Measurements from ENCODE around the gene MAST4.

DNA sequence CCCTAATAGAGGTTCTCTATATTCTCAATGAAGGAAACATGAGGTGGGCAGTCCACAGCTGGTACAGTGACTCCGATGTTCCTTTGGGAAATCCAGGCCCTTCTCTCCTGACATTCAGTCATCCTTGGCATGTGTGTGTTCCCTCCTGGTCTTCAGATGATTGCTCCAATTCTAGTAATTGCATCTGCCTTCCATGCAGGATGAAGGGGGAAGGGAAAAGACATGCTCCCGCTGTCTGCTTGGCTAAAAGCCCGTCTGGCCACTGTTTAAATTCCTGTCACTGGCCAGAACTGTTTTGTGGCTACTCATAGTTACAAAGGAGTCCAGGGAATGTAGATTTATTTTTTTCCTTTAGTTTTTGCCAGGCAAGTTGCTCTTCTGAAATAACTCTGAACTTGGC, 65.0 kb downstream of the MAST4 start:
- TF ChIP-seq, protein P1, sequence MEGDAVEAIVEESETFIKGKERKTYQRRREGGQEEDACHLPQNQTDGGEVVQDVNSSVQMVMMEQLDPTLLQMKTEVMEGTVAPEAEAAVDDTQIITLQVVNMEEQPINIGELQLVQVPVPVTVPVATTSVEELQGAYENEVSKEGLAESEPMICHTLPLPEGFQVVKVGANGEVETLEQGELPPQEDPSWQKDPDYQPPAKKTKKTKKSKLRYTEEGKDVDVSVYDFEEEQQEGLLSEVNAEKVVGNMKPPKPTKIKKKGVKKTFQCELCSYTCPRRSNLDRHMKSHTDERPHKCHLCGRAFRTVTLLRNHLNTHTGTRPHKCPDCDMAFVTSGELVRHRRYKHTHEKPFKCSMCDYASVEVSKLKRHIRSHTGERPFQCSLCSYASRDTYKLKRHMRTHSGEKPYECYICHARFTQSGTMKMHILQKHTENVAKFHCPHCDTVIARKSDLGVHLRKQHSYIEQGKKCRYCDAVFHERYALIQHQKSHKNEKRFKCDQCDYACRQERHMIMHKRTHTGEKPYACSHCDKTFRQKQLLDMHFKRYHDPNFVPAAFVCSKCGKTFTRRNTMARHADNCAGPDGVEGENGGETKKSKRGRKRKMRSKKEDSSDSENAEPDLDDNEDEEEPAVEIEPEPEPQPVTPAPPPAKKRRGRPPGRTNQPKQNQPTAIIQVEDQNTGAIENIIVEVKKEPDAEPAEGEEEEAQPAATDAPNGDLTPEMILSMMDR (IDR thresholded peaks at IDR 0.05; ENCODE audit: insufficient read depth, low read depth, low read length), result no peak
- TF ChIP-seq EZH2 (IDR thresholded peaks at IDR 0.05; ENCODE audit: insufficient read depth, low read length), result no peak
